ENCODE data around the gene PSMG2. TPM values are rescaled to one million over a fixed set of nuclear protein-coding genes. Genes with fewer than 3 reads are reported as not detected.

PSMG2 gene
- total and polyA plus RNA-seq, 2 of the 4 experiments (the other 2 are of a cell fraction): 34.4 to 59.5 TPM

DNA sequence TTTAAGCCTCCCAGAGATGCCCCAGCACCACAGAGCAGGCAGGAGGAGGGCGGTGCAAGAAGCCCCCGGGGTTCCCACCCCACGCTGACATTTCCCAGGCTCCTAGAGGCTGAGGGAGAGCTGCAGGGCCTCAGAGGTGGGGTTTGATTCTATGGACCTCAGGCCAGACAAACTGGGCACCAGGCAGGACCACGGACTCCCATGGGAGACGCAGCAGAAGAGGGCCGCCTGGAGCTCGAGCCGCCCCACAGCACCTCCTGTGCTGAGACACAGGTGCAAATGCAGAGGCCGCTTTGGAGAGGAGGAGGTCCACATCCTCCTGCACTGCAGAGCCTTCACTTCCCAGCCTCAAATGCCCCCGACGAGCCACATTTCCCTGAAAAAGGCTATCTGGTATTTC, 62.7 kb downstream of the PSMG2 start:
- no peak overlapping the region for H4K5ac ChIP-seq (ENCODE audit: low read depth, low read length)
- in situ Hi-C loops (cut with MboI; ENCODE audit: low sequenced_read_pairs) (loop anchor here (25.0 kb wide), 1 partner anchor 872 kb away; no protein-coding TSS in a partner anchor), intact Hi-C loops (cut with micrococcal nuclease) (no loop called here), dilution Hi-C loops (cut with HindIII; ENCODE audit: low sequenced_read_pairs, unreplicated experiment) (no loop called here)
- no peak overlapping the region for H3K9ac ChIP-seq (ENCODE audit: low read depth, low read length)
- H2BK5ac ChIP-seq (ENCODE audit: low read depth, low read length, poor library complexity, severe bottlenecking): no peak overlapping the region
- no peaks in the 10 kb centered on the region for H3K9me1 ChIP-seq (ENCODE audit: insufficient read depth, low read length)
- H3K36me3 ChIP-seq (ENCODE audit: control insufficient read depth, insufficient read depth, low read length): no peaks in the 10 kb centered on the region
- H3K18ac ChIP-seq (ENCODE audit: low read depth, low read length): no peak overlapping the region
- no peaks in the 10 kb centered on the region for H3K79me1 ChIP-seq (ENCODE audit: low read depth in 1 of 2, low read length in 2 of 2)
- no TSS peak for BruUV-seq (replicated peaks)
- no peak overlapping the region for H2BK120ac ChIP-seq (ENCODE audit: low read depth, low read length)
- no CpG with 5 or more reads among the region's 11 CpGs for WGBS, 2 experiments (ENCODE audit: extremely low coverage in 2 of 2, insufficient read length in 1 of 2)
- no peak overlapping the region for H2AK9ac ChIP-seq (replicated peaks; ENCODE audit: low read depth, low read length, poor library complexity)
- TF ChIP-seq FOS (IDR thresholded peaks at IDR 0.05; ENCODE audit: low read depth, low read length): no peak
- TF ChIP-seq, protein P1, sequence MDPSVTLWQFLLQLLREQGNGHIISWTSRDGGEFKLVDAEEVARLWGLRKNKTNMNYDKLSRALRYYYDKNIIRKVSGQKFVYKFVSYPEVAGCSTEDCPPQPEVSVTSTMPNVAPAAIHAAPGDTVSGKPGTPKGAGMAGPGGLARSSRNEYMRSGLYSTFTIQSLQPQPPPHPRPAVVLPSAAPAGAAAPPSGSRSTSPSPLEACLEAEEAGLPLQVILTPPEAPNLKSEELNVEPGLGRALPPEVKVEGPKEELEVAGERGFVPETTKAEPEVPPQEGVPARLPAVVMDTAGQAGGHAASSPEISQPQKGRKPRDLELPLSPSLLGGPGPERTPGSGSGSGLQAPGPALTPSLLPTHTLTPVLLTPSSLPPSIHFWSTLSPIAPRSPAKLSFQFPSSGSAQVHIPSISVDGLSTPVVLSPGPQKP (IDR thresholded peaks at IDR 0.05; ENCODE audit: borderline replicate concordance, low read depth, low read length): no peak
- no peak for TF ChIP-seq MAZ (IDR thresholded peaks at IDR 0.05; ENCODE audit: borderline replicate concordance, low read depth, low read length)
- no peak for TF ChIP-seq MXI1 (IDR thresholded peaks at IDR 0.05; ENCODE audit: borderline replicate concordance, low read depth, low read length)
- H3K9me3 ChIP-seq (ENCODE audit: control insufficient read depth, insufficient read depth, low read length): no peaks in the 10 kb centered on the region
- H4K91ac ChIP-seq (ENCODE audit: insufficient read depth, low read depth, low read length): no peak overlapping the region
- DNase-seq: no peak
- POLR2A ChIA-PET (ENCODE audit: unreplicated experiment): no interaction called here
- H3K27ac ChIP-seq (ENCODE audit: insufficient read depth, low read length): no peak overlapping the region
- no peak overlapping the region for H3K23ac ChIP-seq (ENCODE audit: low read depth, low read length)
- H3K4me3 ChIP-seq (ENCODE audit: insufficient read depth, low read depth, low read length): no peak overlapping the region
- no peak overlapping the region for H3K4ac ChIP-seq (ENCODE audit: low read depth, low read length)
- H3K56ac ChIP-seq (ENCODE audit: extremely low read depth, insufficient read depth, low read length): no peak overlapping the region
- no peaks in the 10 kb centered on the region; the same call in 1 of the 2 replicates for H3K27me3 ChIP-seq (ENCODE audit: control insufficient read depth, insufficient read depth, low read length)
- no peak for ATAC-seq (ENCODE audit: low read depth)
- H3K4me2 ChIP-seq (ENCODE audit: low read depth, low read length): no peak overlapping the region
- no peak overlapping the region for H2AFZ ChIP-seq (replicated peaks; ENCODE audit: low read length, poor library complexity)
- no peak overlapping the region for H2AK5ac ChIP-seq (ENCODE audit: low read depth, low read length)
- CTCF ChIA-PET: no interaction called here
- H2BK15ac ChIP-seq (ENCODE audit: low read depth, low read length): no peak overlapping the region
- no peaks in the 10 kb centered on the region for H4K20me1 ChIP-seq (ENCODE audit: insufficient read depth, low read length)
- H3K4me1 ChIP-seq (ENCODE audit: control insufficient read depth, insufficient read depth, low read length): peaks cover 3% of the 10 kb centered on the region; the same call in 1 of the 2 replicates
- no peak overlapping the region for H4K8ac ChIP-seq (ENCODE audit: low read depth in 2 of 2, low read length in 2 of 2)
- H2BK20ac ChIP-seq (ENCODE audit: low read depth, low read length): no peak overlapping the region
- H3K14ac ChIP-seq (replicated peaks; ENCODE audit: low read depth, low read length): no peak overlapping the region

Measured in IMR-90 (cell line).